ENCODE measurements around the gene PPFIA2.
"Not testable (repeated sequence)": the region's sequence is repeated elsewhere in the genome, so short reads cannot be mapped to it uniquely, and the experiment has no call there.

The PPFIA2 gene

GRCh38 chr12:81668475-81668874 is 90.7 kb downstream of the PPFIA2 start:
- Mint-ChIP-seq H3K27me3 (ENCODE audit: low read depth, poor library complexity) (no peaks in the 10 kb centered on the region), H3K4me1 (no peaks in the 10 kb centered on the region), H3K4me3 (no peak overlapping the region), H3K9me3 (peaks cover under 1% of the 10 kb centered on the region), H3K36me3 (ENCODE audit: low read depth) (no peaks in the 10 kb centered on the region), H3K27ac (no peak overlapping the region)
- DNase-seq: no peak
- no peak for TF ChIP-seq CTCF (IDR thresholded peaks at IDR 0.05)

GRCh38 chr12:81659310-81659709 is 99.8 kb downstream of the PPFIA2 start:
- not testable (repeated sequence) for H3K4me3 Mint-ChIP-seq; DNase-seq; H3K27me3 Mint-ChIP-seq (ENCODE audit: low read depth, poor library complexity); H3K4me1 Mint-ChIP-seq; H3K36me3 Mint-ChIP-seq (ENCODE audit: low read depth); H3K27ac Mint-ChIP-seq
- peaks cover 10% of the 10 kb centered on the region for H3K9me3 Mint-ChIP-seq

GRCh38 chr12:81644503-81644902 is 114.6 kb downstream of the PPFIA2 start:
- Mint-ChIP-seq H3K9me3 (no peaks in the 10 kb centered on the region), H3K27ac (no peak overlapping the region), H3K27me3 (ENCODE audit: low read depth, poor library complexity) (no peaks in the 10 kb centered on the region), H3K4me1 (no peaks in the 10 kb centered on the region), H3K36me3 (ENCODE audit: low read depth) (no peaks in the 10 kb centered on the region), H3K4me3 (no peak overlapping the region)
- peak; percentile 6 for DNase-seq
- TF ChIP-seq CTCF (IDR thresholded peaks at IDR 0.05): peak; percentile 55

GRCh38 chr12:81639196-81639595 is 120.0 kb downstream of the PPFIA2 start:
- no peak overlapping the region for H3K4me3 Mint-ChIP-seq
- H3K27me3 Mint-ChIP-seq (ENCODE audit: low read depth, poor library complexity): peaks cover 2% of the 10 kb centered on the region
- H3K4me1 Mint-ChIP-seq: no peaks in the 10 kb centered on the region
- H3K36me3 Mint-ChIP-seq (ENCODE audit: low read depth): no peaks in the 10 kb centered on the region
- DNase-seq: no peak
- no peaks in the 10 kb centered on the region for H3K9me3 Mint-ChIP-seq
- TF ChIP-seq CTCF (IDR thresholded peaks at IDR 0.05): no peak
- H3K27ac Mint-ChIP-seq: peak overlapping the region; percentile 38

GRCh38 chr12:81633127-81633526 is 126.0 kb downstream of the PPFIA2 start:
- Mint-ChIP-seq H3K36me3 (ENCODE audit: low read depth) (no peaks in the 10 kb centered on the region), H3K4me3 (no peak overlapping the region), H3K4me1 (no peaks in the 10 kb centered on the region), H3K27me3 (ENCODE audit: low read depth, poor library complexity) (peaks cover 3% of the 10 kb centered on the region), H3K9me3 (no peaks in the 10 kb centered on the region), H3K27ac (no peak overlapping the region)
- TF ChIP-seq CTCF (IDR thresholded peaks at IDR 0.05): no peak
- DNase-seq: no peak

- no peak overlapping the region for H3K4me3 Mint-ChIP-seq
- no peak for DNase-seq
- peak; percentile 78 for TF ChIP-seq CTCF (IDR thresholded peaks at IDR 0.05)
- H3K27me3 Mint-ChIP-seq (ENCODE audit: low read depth, poor library complexity): peaks cover 3% of the 10 kb centered on the region
- H3K9me3 Mint-ChIP-seq: no peaks in the 10 kb centered on the region
- no peak overlapping the region for H3K27ac Mint-ChIP-seq
- H3K4me1 Mint-ChIP-seq: no peaks in the 10 kb centered on the region
- H3K36me3 Mint-ChIP-seq (ENCODE audit: low read depth): no peaks in the 10 kb centered on the region
Observed at GRCh38 chr12:81627336-81628189, 131.6 kb downstream of the PPFIA2 start.

All from nephron progenitor cell (in vitro differentiated cells).